ENCODE results near the gene ARL15.

The ARL15 gene

DNA sequence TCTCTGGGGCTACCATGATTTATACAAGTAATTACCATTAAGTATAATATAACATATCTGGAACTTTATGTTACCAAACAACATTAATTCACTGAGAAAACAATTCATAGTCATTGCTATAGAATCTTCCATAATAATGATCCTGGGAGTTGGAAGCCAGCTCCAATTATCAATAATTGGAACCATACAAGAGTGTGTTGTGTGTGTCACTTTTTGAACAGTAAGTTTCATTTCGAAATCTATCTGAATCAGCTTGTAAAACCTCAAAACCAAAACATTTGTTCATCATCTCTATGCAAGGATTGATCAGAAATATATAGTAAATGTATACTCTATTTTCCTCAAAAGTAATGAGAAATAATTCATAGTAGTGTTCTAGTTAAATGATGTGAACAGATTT is 348.1 kb downstream of the ARL15 start:
- no peak for DNase-seq (ENCODE audit: low read depth)
- no peak overlapping the region for H3K4me3 ChIP-seq (ENCODE audit: low read depth, low read length)
- TF ChIP-seq MYC (IDR thresholded peaks at IDR 0.05; ENCODE audit: low read depth, low read length) (no peak), POLR2A (IDR thresholded peaks at IDR 0.05; ENCODE audit: extremely low read depth, insufficient read length) (no peak), MAX (IDR thresholded peaks at IDR 0.05; ENCODE audit: low read depth, low read length) (no peak)
- TF ChIP-seq, protein P1, sequence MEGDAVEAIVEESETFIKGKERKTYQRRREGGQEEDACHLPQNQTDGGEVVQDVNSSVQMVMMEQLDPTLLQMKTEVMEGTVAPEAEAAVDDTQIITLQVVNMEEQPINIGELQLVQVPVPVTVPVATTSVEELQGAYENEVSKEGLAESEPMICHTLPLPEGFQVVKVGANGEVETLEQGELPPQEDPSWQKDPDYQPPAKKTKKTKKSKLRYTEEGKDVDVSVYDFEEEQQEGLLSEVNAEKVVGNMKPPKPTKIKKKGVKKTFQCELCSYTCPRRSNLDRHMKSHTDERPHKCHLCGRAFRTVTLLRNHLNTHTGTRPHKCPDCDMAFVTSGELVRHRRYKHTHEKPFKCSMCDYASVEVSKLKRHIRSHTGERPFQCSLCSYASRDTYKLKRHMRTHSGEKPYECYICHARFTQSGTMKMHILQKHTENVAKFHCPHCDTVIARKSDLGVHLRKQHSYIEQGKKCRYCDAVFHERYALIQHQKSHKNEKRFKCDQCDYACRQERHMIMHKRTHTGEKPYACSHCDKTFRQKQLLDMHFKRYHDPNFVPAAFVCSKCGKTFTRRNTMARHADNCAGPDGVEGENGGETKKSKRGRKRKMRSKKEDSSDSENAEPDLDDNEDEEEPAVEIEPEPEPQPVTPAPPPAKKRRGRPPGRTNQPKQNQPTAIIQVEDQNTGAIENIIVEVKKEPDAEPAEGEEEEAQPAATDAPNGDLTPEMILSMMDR (IDR thresholded peaks at IDR 0.05; ENCODE audit: low read depth, low read length): no peak

- TF ChIP-seq MYC (IDR thresholded peaks at IDR 0.05; ENCODE audit: low read depth, low read length) (no peak), MAX (IDR thresholded peaks at IDR 0.05; ENCODE audit: low read depth, low read length) (no peak), POLR2A (IDR thresholded peaks at IDR 0.05; ENCODE audit: extremely low read depth, insufficient read length) (no peak)
- TF ChIP-seq, protein P1 (IDR thresholded peaks at IDR 0.05; ENCODE audit: low read depth, low read length): no peak
- H3K4me3 ChIP-seq (ENCODE audit: low read depth, low read length): no peak overlapping the region
- no peak for DNase-seq (ENCODE audit: low read depth)
Observed at GRCh38 chr5:53956632-53957031, 353.7 kb downstream of the ARL15 start.

DNA sequence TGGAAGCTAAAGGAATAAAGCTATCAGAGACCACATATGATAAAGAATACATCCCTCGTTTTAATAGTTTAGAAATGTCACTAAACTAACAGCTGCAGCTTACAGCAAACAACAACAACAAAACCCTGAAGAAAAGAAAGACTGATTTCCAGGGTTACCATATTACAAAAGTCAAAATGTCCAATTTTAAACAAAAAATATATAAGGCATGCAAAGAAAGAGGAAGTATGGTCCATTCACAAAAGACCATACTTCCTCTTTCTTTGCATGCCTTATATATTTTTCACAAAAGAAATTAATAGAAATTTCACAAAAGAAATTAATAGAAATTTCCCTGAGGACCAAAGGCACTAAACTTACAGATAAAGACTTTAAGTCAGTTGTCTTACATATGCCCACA is 354.2 kb downstream of the ARL15 start:
- TF ChIP-seq POLR2A (IDR thresholded peaks at IDR 0.05; ENCODE audit: extremely low read depth, insufficient read length) (no peak), MYC (IDR thresholded peaks at IDR 0.05; ENCODE audit: low read depth, low read length) (no peak), MAX (IDR thresholded peaks at IDR 0.05; ENCODE audit: low read depth, low read length) (no peak)
- TF ChIP-seq, protein P1 (IDR thresholded peaks at IDR 0.05; ENCODE audit: low read depth, low read length): no peak
- no peak overlapping the region for H3K4me3 ChIP-seq (ENCODE audit: low read depth, low read length)
- DNase-seq (ENCODE audit: low read depth): peak; percentile 34

DNA sequence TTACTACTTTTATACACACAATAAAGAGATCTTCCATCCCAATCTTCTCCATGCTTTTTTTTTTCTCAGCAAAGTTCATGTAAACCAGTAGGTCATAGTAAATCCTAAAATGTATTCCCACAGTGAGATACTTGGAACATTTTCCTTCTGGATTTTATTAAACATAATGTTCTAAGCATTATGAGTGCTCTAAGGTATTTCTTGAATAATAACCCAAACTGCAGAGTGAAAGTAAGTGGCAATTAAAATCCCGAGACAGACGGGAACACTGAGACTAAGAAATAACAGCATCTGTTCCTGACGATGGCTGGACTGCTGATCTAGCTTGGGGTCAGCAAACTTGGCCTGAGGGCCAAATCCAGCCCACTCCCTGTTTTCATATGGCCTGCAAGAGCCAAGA is 359.8 kb downstream of the ARL15 start:
- no peak overlapping the region for H3K4me3 ChIP-seq (ENCODE audit: low read depth, low read length)
- DNase-seq (ENCODE audit: low read depth): no peak
- TF ChIP-seq POLR2A (IDR thresholded peaks at IDR 0.05; ENCODE audit: extremely low read depth, insufficient read length) (no peak), MYC (IDR thresholded peaks at IDR 0.05; ENCODE audit: low read depth, low read length) (no peak)
- TF ChIP-seq, protein P1 (IDR thresholded peaks at IDR 0.05; ENCODE audit: low read depth, low read length): no peak

DNA sequence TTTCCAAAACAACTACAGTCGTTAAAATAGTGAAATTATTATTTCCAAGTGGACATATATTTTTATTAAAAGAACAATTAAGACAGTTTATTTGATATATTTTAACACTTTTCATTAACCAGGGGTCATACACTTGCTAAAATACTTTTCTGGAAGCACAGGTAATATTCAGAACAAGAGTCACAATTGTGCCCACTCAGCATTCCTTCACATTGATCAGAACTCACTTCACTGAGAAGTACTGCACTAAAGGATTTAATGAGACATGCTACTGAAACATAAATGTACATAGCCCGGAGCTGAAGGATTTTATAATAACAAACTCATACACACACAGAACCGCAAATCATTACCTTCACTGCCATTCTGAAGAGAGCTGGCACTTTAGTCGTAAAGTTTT is 361.8 kb downstream of the ARL15 start:
- no peak overlapping the region for H3K4me3 ChIP-seq (ENCODE audit: low read depth, low read length)
- TF ChIP-seq POLR2A (IDR thresholded peaks at IDR 0.05; ENCODE audit: extremely low read depth, insufficient read length) (no peak), MAX (IDR thresholded peaks at IDR 0.05; ENCODE audit: low read depth, low read length) (no peak)
- DNase-seq (ENCODE audit: low read depth): no peak

- no peak for DNase-seq (ENCODE audit: low read depth)
- no peak overlapping the region for H3K4me3 ChIP-seq (ENCODE audit: low read depth, low read length)
- TF ChIP-seq, protein P1 (IDR thresholded peaks at IDR 0.05; ENCODE audit: low read depth, low read length): no peak
Observed at GRCh38 chr5:53946405-53947100, 363.8 kb downstream of the ARL15 start.
